NCI-H2171 (cell line): ENCODE data around the gene CNST.
"Not testable (repeated sequence)": the region's sequence is repeated elsewhere in the genome, so short reads cannot be mapped to it uniquely, and the experiment has no call there.

ENCODE experiments used
- DNase-seq: peaks from one replicate; lab custom pipeline; 2025; lab: John Stamatoyannopoulos, UW

Gene CNST

GRCh38 chr1:246677842-246678241 is 111.6 kb downstream of the CNST start:
- no peak for DNase-seq

GRCh38 chr1:246678816-246679793 is 112.8 kb downstream of the CNST start:
- DNase-seq: no peak

GRCh38 chr1:246679794-246680177 is 113.5 kb downstream of the CNST start:
- no peak for DNase-seq

GRCh38 chr1:246680190-246680589 is 113.9 kb downstream of the CNST start:
- DNase-seq: no peak

GRCh38 chr1:246680696-246681130 is 114.5 kb downstream of the CNST start:
- no peak for DNase-seq

- DNase-seq: peak; percentile 83
These were observed 115.9 kb downstream of the CNST start for GRCh38 chr1:246681900-246682895.

GRCh38 chr1:246683521-246683920 is 117.3 kb downstream of the CNST start:
- DNase-seq: no peak

GRCh38 chr1:246687002-246687401 is 120.7 kb downstream of the CNST start:
- no peak for DNase-seq

GRCh38 chr1:246689409-246690008 is 123.3 kb downstream of the CNST start:
- DNase-seq: peak; percentile 70

GRCh38 chr1:246690100-246690499 is 123.8 kb downstream of the CNST start:
- DNase-seq: peak; percentile 11

- no peak for DNase-seq
These were observed 125.6 kb downstream of the CNST start for GRCh38 chr1:246691622-246692495.

- DNase-seq: not testable (repeated sequence)
These were observed 128.1 kb downstream of the CNST start for GRCh38 chr1:246694213-246694895.

GRCh38 chr1:246695136-246695535 is 128.9 kb downstream of the CNST start:
- DNase-seq: no peak

- no peak for DNase-seq
These were observed 129.4 kb downstream of the CNST start for GRCh38 chr1:246695666-246696065.

GRCh38 chr1:246698466-246699094 is 132.3 kb downstream of the CNST start:
- DNase-seq: no peak

GRCh38 chr1:246699095-246699735 is 133.0 kb downstream of the CNST start:
- DNase-seq: peak; percentile 88

GRCh38 chr1:246703581-246703980 is 137.3 kb downstream of the CNST start:
- DNase-seq: no peak

GRCh38 chr1:246705368-246705767 is 139.1 kb downstream of the CNST start:
- DNase-seq: no peak

- no peak for DNase-seq
These were observed 141.9 kb downstream of the CNST start for GRCh38 chr1:246708166-246708565.
